Measurements from ENCODE around the gene FAM170B.

- TF ChIP-seq POLR2A (IDR thresholded peaks at IDR 0.05; ENCODE audit: low read depth, low read length), result no peak
- no peak for TF ChIP-seq POLR2AphosphoS5 (IDR thresholded peaks at IDR 0.05; ENCODE audit: low read depth, low read length)
- no peak for TF ChIP-seq TAF1 (IDR thresholded peaks at IDR 0.05; ENCODE audit: borderline replicate concordance, low read depth, low read length)
Observed at GRCh38 chr10:49151481-49151880, 17.7 kb upstream of the FAM170B start.

Measured in GM12892 (cell line).